HepG2 (cell line): ENCODE measurements around the gene EGFR. TPM values are rescaled to one million over a fixed set of nuclear protein-coding genes. Genes with fewer than 3 reads are reported as not detected.

ENCODE experiments used
- CSRNP2 ChIP-seq: sonication (generic); formaldehyde crosslinking; conservative IDR thresholded peaks from 2 replicates; pipeline ENCODE4 v1.8.0; 2022; ENCODE audit warnings: low read depth, missing genetic modification reagents
- ELF4 ChIP-seq: sonication (generic); formaldehyde crosslinking; IDR thresholded peaks from 2 replicates; pipeline ENCODE4 v1.5.0; 2020; ENCODE audit warnings: missing genetic modification reagents, mild to moderate bottlenecking, moderate library complexity, borderline replicate concordance
- FOXC1 ChIP-seq: sonication (generic); formaldehyde crosslinking; IDR thresholded peaks from 2 replicates; pipeline ENCODE4 v1.8.0; 2022; ENCODE audit warnings: mild to moderate bottlenecking, missing genetic modification reagents, borderline replicate concordance
- HOXA5 ChIP-seq: sonication (generic); formaldehyde crosslinking; IDR thresholded peaks from 2 replicates; pipeline ENCODE4 v1.4.0; 2020; ENCODE audit warnings: missing genetic modification reagents
- IKZF4 ChIP-seq: sonication (generic); formaldehyde crosslinking; IDR thresholded peaks from 2 replicates; pipeline ENCODE4 v1.5.1; 2020; ENCODE audit warnings: borderline replicate concordance, mild to moderate bottlenecking, low read depth, missing genetic modification reagents; ENCODE audit errors: not compliant biosample characterization
- KDM5B ChIP-seq: sonication (generic); formaldehyde crosslinking; IDR thresholded peaks from 2 replicates; pipeline ENCODE4 v1.4.0; 2020; ENCODE audit warnings: missing genetic modification reagents, mild to moderate bottlenecking, borderline replicate concordance
- MAX ChIP-seq: IDR thresholded peaks from 2 replicates; pipeline ENCODE4 v1.6.1; 2012; ENCODE audit warnings: inconsistent platforms
- MYPOP ChIP-seq: sonication (generic); formaldehyde crosslinking; IDR thresholded peaks from 2 replicates; pipeline ENCODE4 v1.8.1; 2023; ENCODE audit warnings: mild to moderate bottlenecking, moderate library complexity, missing genetic modification reagents
- NBN ChIP-seq: fragments of 450-650 bp; conservative IDR thresholded peaks from 2 replicates; pipeline ENCODE4 v1.6.1; 2017
- PHF21A ChIP-seq: sonication (generic); formaldehyde crosslinking; IDR thresholded peaks from 2 replicates; pipeline ENCODE4 v1.5.0; 2020; ENCODE audit warnings: mild to moderate bottlenecking, missing genetic modification reagents
- SMYD3 ChIP-seq: sonication (generic); formaldehyde crosslinking; IDR thresholded peaks from 2 replicates; pipeline ENCODE4 v1.8.1; 2023; ENCODE audit warnings: mild to moderate bottlenecking, missing genetic modification reagents
- TARDBP ChIP-seq: sonication (generic); formaldehyde crosslinking; IDR thresholded peaks from 2 replicates; pipeline ENCODE4 v1.8.0; 2022; ENCODE audit warnings: mild to moderate bottlenecking, missing genetic modification reagents
- ZNF251 ChIP-seq: sonication (generic); formaldehyde crosslinking; IDR thresholded peaks from 2 replicates; pipeline ENCODE4 v1.9.0; 2021; ENCODE audit warnings: mild to moderate bottlenecking, missing genetic modification reagents
- ZNF510 ChIP-seq: sonication (generic); formaldehyde crosslinking; IDR thresholded peaks from 2 replicates; pipeline ENCODE4 v1.4.0; 2020; ENCODE audit warnings: low read depth, mild to moderate bottlenecking, missing genetic modification reagents
- ZNF879 ChIP-seq: sonication (generic); formaldehyde crosslinking; IDR thresholded peaks from 2 replicates; pipeline ENCODE4 v1.8.1; 2023; ENCODE audit warnings: missing genetic modification reagents
- polyA plus RNA-seq, 8 experiments: library from polyadenylated mRNA; depleted of rRNA in 3 of 8; stranded (reverse) in 7 of 8; unstranded in 1 of 8; fragments of >200 nt; fragmentation: Illumina TruSeq in 4 of 8; extraction: Trizol in 4 of 8; gene quantifications; 2 replicates each; pipeline versions ENCODE4 v1.2.1 to v1.2.3, GENCODE V29; 2011 to 2016; ENCODE audit warnings: low read depth in 4 of 8, missing spikeins in 1 of 8, mixed read lengths in 1 of 8; ENCODE audit not compliant: insufficient read depth in 1 of 8
- total RNA-seq, 5 experiments: library from RNA; depleted of rRNA; stranded (reverse); fragments of >200 nt; fragmentation: Illumina TruSeq; extraction: Trizol; gene quantifications; 2 replicates each; pipeline ENCODE4 v1.2.3, GENCODE V29; 2016; ENCODE audit warnings: low read depth in 1 of 5
- TF ChIP-seq, protein P1 (sequence below): sonication (generic); formaldehyde crosslinking; IDR thresholded peaks from 2 replicates; pipeline ENCODE4 v1.5.0; 2020; ENCODE audit warnings: mild to moderate bottlenecking, missing genetic modification reagents
- TF ChIP-seq, protein P2 (sequence below): sonication (generic); formaldehyde crosslinking; IDR thresholded peaks from 2 replicates; pipeline ENCODE4 v1.5.1; 2020; ENCODE audit warnings: missing genetic modification reagents, mild to moderate bottlenecking, borderline replicate concordance

Gene EGFR
- total and polyA plus RNA-seq, 2 of the 13 experiments (the other 11 are each of a cell fraction or from before 2014, with no cell fraction given), result 7.0 to 10.0 TPM

- 0 out of 2 replicates have a peak, but pooled peaks have one; percentile 31 for TF ChIP-seq HOXA5 (CRISPR knock-in tag)
- no peak for TF ChIP-seq ZNF510 (CRISPR knock-in tag)
- peak; percentile 2; the same call in 1 of the 2 replicates for TF ChIP-seq SMYD3 (CRISPR knock-in tag)
- no peak for TF ChIP-seq ZNF251 (CRISPR knock-in tag)
- 0 out of 2 replicates have a peak, but pooled peaks have one; percentile 14 for TF ChIP-seq ZNF879 (CRISPR knock-in tag)
- TF ChIP-seq NBN, result no peak
- no peak for TF ChIP-seq IKZF4 (CRISPR knock-in tag)
- 0 out of 2 replicates have a peak, but pooled peaks have one; percentile 10 for TF ChIP-seq TARDBP (CRISPR knock-in tag)
- TF ChIP-seq ELF4, result peak; percentile 38; the same call in 1 of the 2 replicates
- TF ChIP-seq, protein P1, sequence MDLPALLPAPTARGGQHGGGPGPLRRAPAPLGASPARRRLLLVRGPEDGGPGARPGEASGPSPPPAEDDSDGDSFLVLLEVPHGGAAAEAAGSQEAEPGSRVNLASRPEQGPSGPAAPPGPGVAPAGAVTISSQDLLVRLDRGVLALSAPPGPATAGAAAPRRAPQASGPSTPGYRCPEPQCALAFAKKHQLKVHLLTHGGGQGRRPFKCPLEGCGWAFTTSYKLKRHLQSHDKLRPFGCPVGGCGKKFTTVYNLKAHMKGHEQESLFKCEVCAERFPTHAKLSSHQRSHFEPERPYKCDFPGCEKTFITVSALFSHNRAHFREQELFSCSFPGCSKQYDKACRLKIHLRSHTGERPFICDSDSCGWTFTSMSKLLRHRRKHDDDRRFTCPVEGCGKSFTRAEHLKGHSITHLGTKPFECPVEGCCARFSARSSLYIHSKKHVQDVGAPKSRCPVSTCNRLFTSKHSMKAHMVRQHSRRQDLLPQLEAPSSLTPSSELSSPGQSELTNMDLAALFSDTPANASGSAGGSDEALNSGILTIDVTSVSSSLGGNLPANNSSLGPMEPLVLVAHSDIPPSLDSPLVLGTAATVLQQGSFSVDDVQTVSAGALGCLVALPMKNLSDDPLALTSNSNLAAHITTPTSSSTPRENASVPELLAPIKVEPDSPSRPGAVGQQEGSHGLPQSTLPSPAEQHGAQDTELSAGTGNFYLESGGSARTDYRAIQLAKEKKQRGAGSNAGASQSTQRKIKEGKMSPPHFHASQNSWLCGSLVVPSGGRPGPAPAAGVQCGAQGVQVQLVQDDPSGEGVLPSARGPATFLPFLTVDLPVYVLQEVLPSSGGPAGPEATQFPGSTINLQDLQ (CRISPR knock-in tag), result no peak; the same call in 1 of the 2 replicates
- TF ChIP-seq PHF21A (CRISPR knock-in tag), result peak; percentile 31; the same call in 1 of the 2 replicates
- TF ChIP-seq, protein P2, sequence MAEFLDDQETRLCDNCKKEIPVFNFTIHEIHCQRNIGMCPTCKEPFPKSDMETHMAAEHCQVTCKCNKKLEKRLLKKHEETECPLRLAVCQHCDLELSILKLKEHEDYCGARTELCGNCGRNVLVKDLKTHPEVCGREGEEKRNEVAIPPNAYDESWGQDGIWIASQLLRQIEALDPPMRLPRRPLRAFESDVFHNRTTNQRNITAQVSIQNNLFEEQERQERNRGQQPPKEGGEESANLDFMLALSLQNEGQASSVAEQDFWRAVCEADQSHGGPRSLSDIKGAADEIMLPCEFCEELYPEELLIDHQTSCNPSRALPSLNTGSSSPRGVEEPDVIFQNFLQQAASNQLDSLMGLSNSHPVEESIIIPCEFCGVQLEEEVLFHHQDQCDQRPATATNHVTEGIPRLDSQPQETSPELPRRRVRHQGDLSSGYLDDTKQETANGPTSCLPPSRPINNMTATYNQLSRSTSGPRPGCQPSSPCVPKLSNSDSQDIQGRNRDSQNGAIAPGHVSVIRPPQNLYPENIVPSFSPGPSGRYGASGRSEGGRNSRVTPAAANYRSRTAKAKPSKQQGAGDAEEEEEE (CRISPR knock-in tag), result 0 out of 2 replicates have a peak, but pooled peaks have one; percentile 60
- TF ChIP-seq FOXC1 (CRISPR knock-in tag), result no peak
- no peak for TF ChIP-seq CSRNP2 (CRISPR knock-in tag)
- TF ChIP-seq KDM5B (CRISPR knock-in tag), result peak; percentile 20; the same call in 1 of the 2 replicates
- peak; percentile 41; the same call in 1 of the 2 replicates for TF ChIP-seq MAX
- TF ChIP-seq MYPOP (CRISPR knock-in tag), result peak; percentile 24; the same call in 1 of the 2 replicates
- TF ChIP-seq, all 625 proteins: peak for 49
Measured at GRCh38 chr7:55187701-55188491, 169.1 kb downstream of the EGFR start (continued).
